ENCODE data around the gene PTPRD. TPM values are rescaled to one million over a fixed set of nuclear protein-coding genes. Genes with fewer than 3 reads are reported as not detected.

PTPRD gene
- total RNA-seq, 1 donor from 2014 or later = 15.6 TPM

GRCh38 chr9:8392866-8393265 is 2219.9 kb downstream of the PTPRD start:
- no peak overlapping the region for H3K27ac ChIP-seq (replicated peaks)
- no peaks in the 10 kb centered on the region for H3K27me3 ChIP-seq (ENCODE audit: low read depth)
- intact Hi-C loops (cut with micrococcal nuclease) = no loop called here
- H3K9me3 ChIP-seq (replicated peaks) = no peaks in the 10 kb centered on the region
- TF ChIP-seq CTCF (IDR thresholded peaks at IDR 0.05; ENCODE audit: borderline replicate concordance) = no peak
- no peaks in the 10 kb centered on the region for H3K36me3 ChIP-seq
- no peaks in the 10 kb centered on the region for H3K4me1 ChIP-seq
- no peak overlapping the region for H3K4me3 ChIP-seq
- DNase-seq = no peak

DNA sequence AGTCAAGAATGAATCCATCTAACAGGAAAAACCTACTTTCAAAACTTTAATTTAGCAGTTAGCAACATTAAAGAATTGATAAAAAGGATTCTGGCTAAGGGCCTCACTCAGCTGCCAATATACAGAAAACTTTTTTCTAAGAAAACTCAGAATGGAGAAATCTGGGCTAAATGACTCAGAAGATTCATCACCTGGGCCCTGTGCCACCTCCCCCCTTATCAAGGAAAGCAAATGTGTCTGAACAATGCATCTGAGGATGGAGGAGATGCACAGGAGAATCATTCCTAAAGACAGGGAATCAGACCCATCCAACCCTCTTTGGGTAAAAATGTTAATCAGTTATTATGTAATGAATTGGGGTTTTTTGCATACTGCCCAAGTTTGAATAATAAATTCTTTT is 2221.2 kb downstream of the PTPRD start:
- Histone ChIP-seq H3K4me3 (no peak overlapping the region), H3K27ac (replicated peaks) (no peak overlapping the region), H3K4me1 (no peaks in the 10 kb centered on the region), H3K36me3 (no peaks in the 10 kb centered on the region), H3K9me3 (replicated peaks) (no peaks in the 10 kb centered on the region), H3K27me3 (ENCODE audit: low read depth) (no peaks in the 10 kb centered on the region)
- TF ChIP-seq CTCF (IDR thresholded peaks at IDR 0.05; ENCODE audit: borderline replicate concordance) = no peak
- intact Hi-C loops (cut with micrococcal nuclease) = no loop called here
- no peak for DNase-seq

DNA sequence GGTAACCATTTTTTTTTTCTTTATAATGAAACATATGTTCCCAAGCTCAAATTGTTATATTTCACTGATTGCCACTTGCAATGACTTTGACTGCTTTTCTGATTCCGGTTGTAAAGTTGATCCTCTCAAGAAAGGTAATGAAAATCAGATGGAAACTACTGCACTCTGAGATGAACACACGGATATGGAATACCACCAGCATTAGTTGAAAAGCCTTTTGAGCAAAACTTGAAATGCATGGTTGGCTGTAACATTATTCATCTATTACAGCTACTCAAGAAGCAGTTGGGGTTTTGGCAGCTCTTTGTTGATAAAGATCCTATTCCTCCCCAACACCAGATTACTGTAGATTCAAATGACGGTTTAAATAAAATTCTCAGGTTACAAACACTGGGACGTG is 2221.7 kb downstream of the PTPRD start:
- Histone ChIP-seq H3K4me3 (no peak overlapping the region), H3K36me3 (no peaks in the 10 kb centered on the region), H3K9me3 (replicated peaks) (no peaks in the 10 kb centered on the region), H3K4me1 (no peaks in the 10 kb centered on the region), H3K27me3 (ENCODE audit: low read depth) (no peaks in the 10 kb centered on the region), H3K27ac (replicated peaks) (no peak overlapping the region)
- intact Hi-C loops (cut with micrococcal nuclease) = no loop called here
- DNase-seq = no peak
- no peak for TF ChIP-seq CTCF (IDR thresholded peaks at IDR 0.05; ENCODE audit: borderline replicate concordance)

DNA sequence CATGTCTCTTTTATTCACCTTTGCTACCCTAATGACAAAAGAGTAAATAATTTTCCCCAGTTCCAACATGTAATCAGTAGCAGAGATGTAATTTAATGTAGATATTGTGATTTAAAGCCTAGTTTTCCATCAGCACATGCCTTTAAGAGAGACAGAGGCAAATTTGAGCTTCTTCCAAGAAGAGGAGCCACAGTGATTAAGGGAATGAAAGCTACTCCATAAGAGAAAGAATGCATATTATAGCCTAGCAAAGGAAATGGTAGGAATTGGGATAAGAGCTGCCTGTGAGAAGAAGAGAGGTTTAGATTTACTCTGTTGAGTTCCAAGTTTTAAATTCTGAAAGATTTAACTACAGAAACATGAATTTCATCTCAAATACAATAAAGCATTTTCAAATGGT is 2222.2 kb downstream of the PTPRD start:
- no peaks in the 10 kb centered on the region for H3K4me1 ChIP-seq
- H3K4me3 ChIP-seq = no peak overlapping the region
- no peak for TF ChIP-seq CTCF (IDR thresholded peaks at IDR 0.05; ENCODE audit: borderline replicate concordance)
- no peak for DNase-seq
- no peaks in the 10 kb centered on the region for H3K27me3 ChIP-seq (ENCODE audit: low read depth)
- intact Hi-C loops (cut with micrococcal nuclease) = no loop called here
- H3K36me3 ChIP-seq = no peaks in the 10 kb centered on the region
- no peak overlapping the region for H3K27ac ChIP-seq (replicated peaks)
- H3K9me3 ChIP-seq (replicated peaks) = no peaks in the 10 kb centered on the region

GRCh38 chr9:8389531-8389930 is 2223.3 kb downstream of the PTPRD start:
- no peaks in the 10 kb centered on the region for H3K36me3 ChIP-seq
- intact Hi-C loops (cut with micrococcal nuclease) = no loop called here
- no peak for DNase-seq
- H3K27me3 ChIP-seq (ENCODE audit: low read depth) = no peaks in the 10 kb centered on the region
- H3K4me3 ChIP-seq = no peak overlapping the region
- TF ChIP-seq CTCF (IDR thresholded peaks at IDR 0.05; ENCODE audit: borderline replicate concordance) = no peak
- no peaks in the 10 kb centered on the region for H3K9me3 ChIP-seq (replicated peaks)
- H3K27ac ChIP-seq (replicated peaks) = no peak overlapping the region
- no peaks in the 10 kb centered on the region for H3K4me1 ChIP-seq

DNA sequence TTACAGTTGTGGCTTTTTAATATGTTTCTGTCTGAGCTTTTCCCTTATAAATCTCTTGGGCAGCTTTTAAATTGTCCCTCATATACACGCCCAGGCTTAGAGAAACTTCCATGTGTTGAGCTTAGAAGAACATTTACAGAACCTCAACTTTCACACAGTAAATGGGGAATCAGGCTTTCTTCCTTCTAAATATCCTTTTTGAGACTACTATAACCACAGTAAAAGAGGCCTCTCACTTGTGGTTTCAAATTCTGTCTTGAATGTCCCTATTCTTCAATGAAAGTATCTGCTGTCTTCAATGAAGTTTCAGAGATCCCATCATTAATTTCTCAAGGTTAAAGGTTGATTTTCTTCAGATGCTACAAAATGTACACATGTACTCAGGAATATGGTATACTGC is 2224.7 kb downstream of the PTPRD start:
- Histone ChIP-seq H3K4me1 (no peaks in the 10 kb centered on the region), H3K4me3 (no peak overlapping the region), H3K36me3 (no peaks in the 10 kb centered on the region), H3K27me3 (ENCODE audit: low read depth) (no peaks in the 10 kb centered on the region), H3K27ac (replicated peaks) (no peak overlapping the region), H3K9me3 (replicated peaks) (no peaks in the 10 kb centered on the region)
- intact Hi-C loops (cut with micrococcal nuclease) = no loop called here
- DNase-seq = no peak
- no peak for TF ChIP-seq CTCF (IDR thresholded peaks at IDR 0.05; ENCODE audit: borderline replicate concordance)
